ENCODE measurements around the gene GET4. TPM values are rescaled to one million over a fixed set of nuclear protein-coding genes. Genes with fewer than 3 reads are reported as not detected.

Gene GET4
- total and polyA plus RNA-seq, 10 of the 15 experiments (the other 5 are each of a cell fraction or from before 2014, with no cell fraction given) = 0.66 to 73.8 (median 34.0) TPM

GRCh38 chr7:873367-874002 is 2.9 kb upstream of the GET4 start:
- RAD21 ChIA-PET (ENCODE audit: unreplicated experiment) = interaction anchor here (0.6 to 1.5 kb wide), 11 partner anchors 10 to 552 kb away, joined by 3 to 11 read pairs (median 3); partner anchors contain the start of gene COX19
- no peaks in the 10 kb centered on the region; the same call in 1 of the 2 replicates for H3K4me1 ChIP-seq (ENCODE audit: control insufficient read depth, insufficient read depth, low read length)
- no peak overlapping the region for H3K4me3 ChIP-seq
- no peaks in the 10 kb centered on the region for H3K27me3 ChIP-seq (replicated peaks in 1 of 2; ENCODE audit: control insufficient read depth in 2 of 2, insufficient read depth in 2 of 2, low read length in 1 of 2)
- FAIRE-seq (peak; percentile 96), ATAC-seq (peak; percentile 59), DNase-seq (ENCODE audit: low read depth, low spot score) (peak; percentile 48)
- H4K20me1 ChIP-seq (ENCODE audit: control insufficient read depth, insufficient read depth) = no peaks in the 10 kb centered on the region
- POLR2A ChIA-PET = interaction anchor here (0.6 kb wide), 1 partner anchor 116 kb away, joined by 3 read pairs; no protein-coding TSS in a partner anchor
- peaks cover 15% of the 10 kb centered on the region for H3K79me2 ChIP-seq (ENCODE audit: control insufficient read depth, insufficient read depth, low read length)
- in situ Hi-C loops (cut with MboI) = loop anchor here (5.0 kb wide), 2 partner anchors 86 to 556 kb away; no protein-coding TSS in a partner anchor
- H3K36me3 ChIP-seq (ENCODE audit: control insufficient read depth in 2 of 2, insufficient read depth in 2 of 2, low read length in 1 of 2) = peaks cover 3 to 14% of the 10 kb centered on the region in 2 experiments; a peak in 3 of 4 replicates
- H3K4me2 ChIP-seq (ENCODE audit: control insufficient read depth, insufficient read depth) = no peak overlapping the region
- no peak overlapping the region for H3K27ac ChIP-seq (ENCODE audit: control insufficient read depth, insufficient read depth)
- BruUV-seq (replicated peaks) = TSS peak; percentile 57
- H3K9ac ChIP-seq (ENCODE audit: control insufficient read depth, insufficient read depth, low read length) = no peak overlapping the region
- SMC1A ChIA-PET (ENCODE audit: uncharacterized antibody, unreplicated experiment) = interaction anchor here (0.9 to 2.5 kb wide), 9 partner anchors 31 to 555 kb away, joined by 3 to 18 read pairs (median 5); partner anchors contain the start of gene SUN1
- CTCF ChIA-PET = interaction anchor here (0.6 to 3.4 kb wide), 33 partner anchors 8 to 556 kb away, joined by 3 to 79 read pairs (median 4); partner anchors contain the start of gene SUN1
- H2AFZ ChIP-seq (ENCODE audit: control insufficient read depth, low read depth, low read length) = no peak overlapping the region
- no peaks in the 10 kb centered on the region for H3K9me3 ChIP-seq (replicated peaks; ENCODE audit: control insufficient read depth, insufficient read depth, low read length)
- intact Hi-C loops (cut with micrococcal nuclease; ENCODE audit: unreplicated experiment) = loop anchor here (1.0 to 10.0 kb wide), 5 partner anchors 56 to 551 kb away; no protein-coding TSS in a partner anchor
- 28% methylated on average over 18 of the region's 18 CpGs for WGBS (ENCODE audit: insufficient coverage, insufficient replicate concordance, low lambda C conversion rate, missing lambda C conversion rate)
- 0 out of 2 replicates have a peak, but pooled peaks have one; percentile 23 for TF ChIP-seq CREB1 (IDR thresholded peaks at IDR 0.05; ENCODE audit: low read depth)
- 0 out of 2 replicates have a peak, but pooled peaks have one; percentile 29 for TF ChIP-seq HCFC1 (IDR thresholded peaks at IDR 0.05; ENCODE audit: low read length)
- no peak for TF ChIP-seq LARP7 (IDR thresholded peaks at IDR 0.05)
- TF ChIP-seq MYC (IDR thresholded peaks at IDR 0.05; ENCODE audit: insufficient read depth, insufficient read length, insufficient replicate concordance, low read length, severe bottlenecking) = peak; percentile 69
- no peak for TF ChIP-seq SPI1 (IDR thresholded peaks at IDR 0.05; ENCODE audit: borderline replicate concordance, insufficient read depth, low read depth, low read length)
- TF ChIP-seq CEBPB (IDR thresholded peaks at IDR 0.05; ENCODE audit: borderline replicate concordance in 1 of 2, low read depth in 2 of 2, low read length in 2 of 2) = no peak
- no peak for TF ChIP-seq POLR2A (IDR thresholded peaks at IDR 0.05; ENCODE audit: low read depth, low read length)
- no peak for TF ChIP-seq PBX3 (IDR thresholded peaks at IDR 0.05; ENCODE audit: insufficient replicate concordance, low read depth, low read length)
- 0 out of 4 replicates have a peak, but pooled peaks have one; percentile 14 to 32 for TF ChIP-seq IKZF2 (IDR thresholded peaks at IDR 0.05)
- peak; percentile 24; the same call in 1 of the 2 replicates for TF ChIP-seq PKNOX1 (IDR thresholded peaks at IDR 0.05)
- no peak for TF ChIP-seq NBN (IDR thresholded peaks at IDR 0.05)
- TF ChIP-seq EED (IDR thresholded peaks at IDR 0.05; ENCODE audit: low read depth) = no peak
- TF ChIP-seq WRNIP1 (IDR thresholded peaks at IDR 0.05; ENCODE audit: borderline replicate concordance, low read depth, low read length) = no peak
- TF ChIP-seq MEF2A (IDR thresholded peaks at IDR 0.05; ENCODE audit: insufficient read depth, low read depth, low read length) = no peak
- TF ChIP-seq TCF12 (IDR thresholded peaks at IDR 0.05; ENCODE audit: low read depth, low read length) = peak; percentile 77
- TF ChIP-seq BHLHE40 (IDR thresholded peaks at IDR 0.05; ENCODE audit: borderline replicate concordance in 1 of 2, low read depth in 2 of 2, low read length in 1 of 2) = peak; percentile 63 to 77
- no peak for TF ChIP-seq SIX5 (IDR thresholded peaks at IDR 0.05; ENCODE audit: low read depth, low read length, severe bottlenecking)
- peak; percentile 80 for TF ChIP-seq NR2F1 (conservative IDR thresholded peaks at IDR 0.05)
- TF ChIP-seq CREM (IDR thresholded peaks at IDR 0.05; ENCODE audit: low read depth) = peak; percentile 46; the same call in 1 of the 2 replicates
- no peak for TF ChIP-seq STAT1 (conservative IDR thresholded peaks at IDR 0.05)
- TF ChIP-seq HDAC2 (IDR thresholded peaks at IDR 0.05) = no peak
- TF ChIP-seq YY1 (IDR thresholded peaks at IDR 0.05; ENCODE audit: low read depth, low read length) = peak; percentile 70
